GM21825 (cell line): ENCODE results near the gene MAML2.

Experiments used
- ATAC-seq: cut with Tn5 transposase; IDR thresholded peaks from one replicate; pipeline ENCODE4 v1.9.1; 2021; ENCODE audit warnings: mild to moderate bottlenecking, moderate library complexity; ENCODE audit not compliant: unreplicated experiment

The MAML2 gene

DNA sequence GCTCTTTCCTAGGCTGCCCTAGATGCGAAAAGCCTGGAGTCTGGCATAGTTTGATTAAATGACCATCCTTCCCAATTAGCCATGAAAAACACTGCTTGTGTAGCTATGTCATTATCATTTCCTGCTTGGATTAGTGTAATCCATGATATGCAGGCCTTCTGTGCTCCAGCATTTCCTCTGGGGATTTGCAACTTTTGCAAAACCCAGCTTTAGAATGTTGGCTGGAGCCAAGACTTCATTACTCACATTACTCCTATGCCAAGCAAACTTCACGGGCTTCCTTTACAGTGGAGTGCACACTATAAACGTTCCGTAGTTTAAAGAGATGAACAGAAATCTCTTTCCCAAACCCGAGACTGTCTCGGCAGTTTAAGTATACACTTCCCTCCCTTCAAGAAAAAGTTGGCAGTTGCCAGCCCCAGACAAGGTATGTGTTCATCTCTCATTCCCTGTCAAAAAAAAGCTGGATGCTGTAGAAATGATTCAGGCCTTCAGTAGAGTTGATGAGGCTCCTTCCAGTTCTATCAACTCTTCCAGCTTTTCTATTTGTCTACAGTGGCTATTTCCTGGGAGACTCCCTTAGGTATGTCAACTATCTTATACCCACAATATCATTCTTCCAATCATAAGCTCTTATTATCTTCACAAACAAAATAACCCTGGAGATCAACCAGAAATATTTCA is 180.0 kb downstream of the MAML2 start:
- no peak for ATAC-seq

DNA sequence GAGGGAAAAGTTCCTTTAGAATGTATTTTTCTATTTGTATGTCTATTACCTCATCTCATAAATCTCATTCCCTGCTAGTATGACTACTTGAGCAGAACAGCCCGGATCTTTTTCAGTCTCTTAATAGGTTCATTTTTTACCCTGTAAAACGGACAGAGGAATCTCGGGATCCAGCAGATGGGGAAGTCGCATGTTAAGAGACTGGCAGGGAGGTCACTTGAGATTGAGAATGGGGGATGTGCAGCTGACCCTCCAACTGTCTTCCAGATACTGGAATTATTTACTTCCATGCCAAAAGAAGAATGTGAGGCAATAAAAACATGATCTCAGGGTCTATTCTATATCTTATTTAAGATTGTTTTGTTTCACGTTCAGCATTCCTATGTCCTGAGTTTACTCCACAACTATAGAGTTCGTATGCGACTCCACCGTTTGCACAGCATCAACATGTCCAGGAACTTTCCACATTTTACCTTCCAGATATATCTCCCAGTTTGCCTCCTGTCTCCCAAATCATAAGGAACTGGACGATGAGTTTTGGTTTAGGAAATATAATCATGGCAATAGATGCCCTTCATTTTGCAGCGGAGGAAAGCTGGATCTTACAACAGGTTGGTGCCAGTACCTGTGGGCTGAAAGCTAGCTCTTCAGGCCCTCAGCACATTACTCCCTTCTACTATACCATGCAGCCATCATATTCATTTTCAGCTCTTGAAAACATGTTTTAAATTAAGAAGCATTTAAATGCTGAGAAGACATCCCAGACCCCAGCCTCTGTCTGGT is 181.5 kb downstream of the MAML2 start:
- ATAC-seq: no peak

DNA sequence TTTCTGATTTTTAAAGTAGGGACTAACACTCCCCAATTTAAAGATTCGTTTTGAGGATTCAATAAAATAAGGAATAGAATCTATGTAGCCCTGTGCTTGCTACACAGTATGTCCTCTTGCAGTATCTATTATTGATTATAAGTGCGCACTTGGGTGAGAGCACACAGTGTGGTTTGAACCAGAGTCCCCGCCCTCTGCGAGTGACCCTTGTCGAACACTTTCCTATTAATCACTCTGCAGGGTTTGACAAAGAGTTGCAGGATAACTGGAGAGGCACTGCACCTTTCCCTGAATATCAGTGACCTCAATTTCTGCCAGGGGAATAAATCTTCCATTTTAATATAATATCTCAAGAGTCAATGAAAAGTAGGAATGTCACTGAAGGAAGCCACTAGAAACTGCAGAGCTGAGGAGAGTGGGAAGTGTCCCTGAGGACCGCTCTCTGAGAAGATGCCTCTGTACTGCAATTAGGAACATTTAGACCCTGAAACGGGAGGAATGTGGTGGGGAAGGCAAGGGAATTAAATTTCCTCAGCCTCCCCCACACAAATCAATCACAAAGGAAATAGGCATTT is 182.2 kb downstream of the MAML2 start:
- no peak for ATAC-seq

DNA sequence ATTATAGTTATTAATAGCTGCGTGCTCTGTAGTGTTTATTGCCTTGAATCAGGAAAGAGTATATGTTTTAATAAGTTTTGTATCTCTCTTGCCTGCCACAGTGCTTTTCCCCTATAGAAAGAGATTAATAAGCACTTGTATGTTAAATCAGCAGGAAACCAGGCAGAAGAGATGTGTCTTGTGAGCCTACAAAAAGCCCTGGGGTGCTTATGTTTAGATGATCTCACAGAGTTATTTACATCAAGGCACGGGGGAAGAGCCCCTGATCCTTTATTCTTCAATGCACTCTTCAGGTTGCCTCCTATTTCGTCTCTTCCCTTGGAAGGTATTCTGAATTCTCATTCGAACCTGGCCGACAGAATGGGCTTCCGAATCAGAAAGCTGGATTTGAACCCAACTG is 183.0 kb downstream of the MAML2 start:
- no peak for ATAC-seq

DNA sequence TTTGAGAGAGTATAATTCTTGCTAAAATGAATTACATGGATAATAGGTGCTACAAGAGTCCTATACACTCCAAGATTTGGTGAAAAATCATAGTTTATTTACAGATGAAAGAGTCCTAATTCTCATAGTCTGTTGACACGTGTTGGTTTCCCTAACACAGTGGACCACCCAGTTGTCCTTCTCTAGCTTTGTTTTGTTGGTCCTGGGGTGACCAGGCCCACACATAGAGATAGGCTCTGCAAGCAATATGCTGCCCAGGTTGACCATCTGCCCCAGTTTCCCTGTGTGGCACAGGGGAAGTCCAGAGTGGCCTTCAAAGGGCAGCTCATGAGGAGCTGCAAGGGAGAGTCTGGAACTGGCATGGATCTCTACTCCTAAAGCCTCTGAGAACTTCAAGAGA is 184.9 kb downstream of the MAML2 start:
- ATAC-seq: no peak

DNA sequence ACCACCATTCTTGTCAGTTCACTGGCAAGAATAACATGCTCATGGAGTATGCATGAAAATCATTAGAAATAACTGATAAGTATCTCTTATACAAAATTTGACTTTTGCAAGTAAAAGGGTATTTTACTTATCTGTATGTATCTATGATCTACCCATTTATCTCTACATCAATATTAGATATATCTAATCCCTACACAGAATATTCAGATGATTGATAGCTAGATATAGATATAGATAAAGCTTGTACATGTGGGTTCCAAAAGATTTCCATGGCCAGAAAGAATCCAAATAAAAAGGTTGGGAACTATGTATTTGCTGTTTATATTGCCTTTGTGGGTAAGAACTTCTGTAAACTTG is 185.5 kb downstream of the MAML2 start:
- no peak for ATAC-seq

DNA sequence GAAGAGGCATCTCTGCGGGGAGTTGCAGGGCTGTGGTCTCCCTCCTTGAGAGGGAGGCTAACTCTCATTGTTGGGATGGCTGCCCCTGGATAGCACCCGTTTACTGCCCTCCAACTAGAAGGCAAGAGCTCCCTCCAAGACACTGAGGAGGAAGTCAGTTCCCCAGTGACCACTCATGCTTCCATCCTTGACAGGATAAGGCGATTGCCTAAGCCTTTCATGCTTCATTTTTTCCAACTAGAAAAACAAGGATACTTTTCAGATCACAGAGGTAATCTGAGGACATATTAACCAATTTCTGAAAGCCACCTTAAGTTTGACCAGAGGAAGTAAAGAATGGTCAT is 186.6 kb downstream of the MAML2 start:
- no peak for ATAC-seq

DNA sequence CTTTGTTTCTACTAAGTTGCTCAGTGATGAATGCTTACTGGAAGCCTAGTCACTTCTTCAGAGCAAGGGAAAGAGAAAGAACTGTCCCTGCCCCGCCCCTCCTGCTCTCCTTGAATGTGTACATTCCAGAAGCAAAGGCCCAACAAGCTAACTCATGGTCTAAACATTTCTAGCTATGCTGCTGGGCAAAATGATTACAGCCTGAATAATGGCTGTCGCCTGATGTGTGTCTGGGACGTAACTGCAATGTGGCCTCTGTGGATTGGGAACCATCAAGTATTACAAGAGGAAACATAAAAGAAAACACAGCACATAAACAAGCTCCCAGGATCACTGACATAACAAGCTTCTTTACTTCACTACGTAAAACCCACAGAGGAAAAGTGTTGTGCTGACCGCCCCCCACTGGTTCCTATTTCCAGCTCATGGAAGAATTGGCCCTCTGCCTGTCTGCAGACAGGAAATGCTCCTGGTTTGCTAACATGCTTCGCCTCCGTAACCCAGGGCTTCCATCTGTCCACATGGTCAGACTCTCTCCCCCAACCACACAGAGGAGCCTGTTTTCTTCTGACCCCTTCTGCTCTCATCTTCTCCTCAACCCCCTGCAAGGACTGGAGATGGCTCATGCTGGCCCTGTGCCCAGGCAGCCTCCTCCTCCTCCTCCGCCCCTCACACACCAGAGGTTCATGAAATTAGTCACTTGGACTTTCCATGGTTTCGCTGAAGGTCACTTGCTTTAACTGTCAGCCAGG is 187.2 kb downstream of the MAML2 start:
- ATAC-seq: peak; percentile 64

DNA sequence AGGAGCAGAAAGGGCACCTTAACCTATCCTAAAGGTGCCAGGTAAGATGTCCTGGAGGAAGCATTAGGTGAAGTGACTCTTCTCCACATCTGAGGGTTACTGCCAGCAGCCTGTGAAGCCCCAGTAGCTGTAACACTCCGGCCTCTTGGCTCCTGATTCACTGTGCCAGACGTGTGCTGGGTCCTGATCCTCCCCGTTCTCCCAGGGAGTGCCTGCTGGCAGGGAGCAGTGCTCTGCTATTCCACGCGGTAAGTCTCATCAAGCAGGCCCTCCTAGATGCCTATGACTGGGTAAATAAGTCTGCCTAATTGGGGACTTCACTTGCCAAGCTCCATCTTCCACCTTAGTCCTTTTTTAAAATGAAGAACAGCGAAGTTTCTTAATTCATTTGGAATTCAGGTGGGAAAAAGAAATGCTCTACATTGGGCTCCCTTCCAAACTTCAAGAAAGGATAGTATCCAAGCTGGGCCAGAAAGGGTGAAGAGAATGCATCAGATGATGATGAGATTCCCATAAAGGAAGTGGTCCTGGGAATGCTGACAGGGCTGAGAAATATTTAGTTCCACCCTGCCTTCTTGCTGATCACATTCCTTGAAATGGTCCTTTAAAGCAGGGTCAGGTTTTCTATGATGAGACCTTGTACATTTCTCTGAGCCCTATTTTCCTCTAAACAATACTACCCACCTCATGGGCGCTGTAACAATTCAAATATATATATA is 188.0 kb downstream of the MAML2 start:
- ATAC-seq: no peak

DNA sequence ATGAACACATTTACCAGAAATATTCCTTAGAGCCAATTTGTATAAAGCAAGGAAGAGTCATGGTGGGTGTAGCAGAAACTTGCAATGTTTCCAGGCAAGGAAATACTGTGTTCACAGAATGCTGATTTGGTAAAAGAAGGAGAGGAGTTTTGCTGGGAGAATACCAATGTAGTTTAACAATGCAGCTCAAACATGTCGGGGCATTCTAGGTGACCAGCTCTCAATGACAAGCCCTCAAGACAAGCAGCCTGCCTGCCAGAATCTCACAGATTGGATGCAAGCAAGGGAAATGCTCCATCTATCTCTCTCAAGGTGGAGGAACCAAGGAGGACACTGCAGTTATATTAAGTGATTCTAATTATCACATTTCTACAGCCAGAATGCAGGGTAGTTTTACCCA is 190.4 kb downstream of the MAML2 start:
- ATAC-seq: no peak

DNA sequence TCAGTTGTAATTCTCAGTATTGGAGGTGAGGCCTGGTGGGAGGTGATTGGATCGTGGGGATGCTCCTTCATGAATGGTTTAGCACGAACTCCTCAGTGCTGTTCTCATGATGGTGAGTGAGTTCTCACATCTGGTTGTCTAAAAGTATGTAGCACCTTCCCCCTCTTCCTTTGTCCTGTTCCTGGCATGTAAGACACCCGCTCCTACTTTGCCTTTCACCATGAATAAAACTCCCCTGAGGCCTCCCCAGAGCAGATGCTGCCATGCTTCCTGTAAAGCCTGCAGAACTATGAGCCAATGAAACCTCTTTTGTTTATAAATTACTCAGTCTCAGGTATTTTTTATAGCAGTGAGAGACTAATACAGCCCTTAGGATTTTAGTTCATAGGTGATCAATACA is 191.5 kb downstream of the MAML2 start:
- ATAC-seq: no peak

DNA sequence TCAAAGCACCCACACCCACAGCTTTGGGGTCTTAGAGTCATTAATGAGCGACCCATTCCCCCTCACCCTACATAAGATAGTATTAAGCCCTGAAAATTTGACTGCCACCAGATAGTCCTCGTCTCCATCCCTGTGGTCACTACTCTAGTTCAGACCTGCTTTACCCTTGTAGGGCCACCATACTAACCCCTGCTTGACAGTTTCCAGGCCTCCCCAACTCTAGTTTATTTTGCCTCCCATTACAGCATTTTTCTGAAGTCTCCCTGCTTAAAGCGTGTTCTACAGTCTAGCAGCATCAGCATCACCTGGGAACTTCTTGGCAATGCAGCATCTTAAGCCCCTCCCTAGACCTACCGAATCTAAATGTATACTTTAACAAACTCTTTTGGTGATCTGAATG is 192.4 kb downstream of the MAML2 start:
- no peak for ATAC-seq

DNA sequence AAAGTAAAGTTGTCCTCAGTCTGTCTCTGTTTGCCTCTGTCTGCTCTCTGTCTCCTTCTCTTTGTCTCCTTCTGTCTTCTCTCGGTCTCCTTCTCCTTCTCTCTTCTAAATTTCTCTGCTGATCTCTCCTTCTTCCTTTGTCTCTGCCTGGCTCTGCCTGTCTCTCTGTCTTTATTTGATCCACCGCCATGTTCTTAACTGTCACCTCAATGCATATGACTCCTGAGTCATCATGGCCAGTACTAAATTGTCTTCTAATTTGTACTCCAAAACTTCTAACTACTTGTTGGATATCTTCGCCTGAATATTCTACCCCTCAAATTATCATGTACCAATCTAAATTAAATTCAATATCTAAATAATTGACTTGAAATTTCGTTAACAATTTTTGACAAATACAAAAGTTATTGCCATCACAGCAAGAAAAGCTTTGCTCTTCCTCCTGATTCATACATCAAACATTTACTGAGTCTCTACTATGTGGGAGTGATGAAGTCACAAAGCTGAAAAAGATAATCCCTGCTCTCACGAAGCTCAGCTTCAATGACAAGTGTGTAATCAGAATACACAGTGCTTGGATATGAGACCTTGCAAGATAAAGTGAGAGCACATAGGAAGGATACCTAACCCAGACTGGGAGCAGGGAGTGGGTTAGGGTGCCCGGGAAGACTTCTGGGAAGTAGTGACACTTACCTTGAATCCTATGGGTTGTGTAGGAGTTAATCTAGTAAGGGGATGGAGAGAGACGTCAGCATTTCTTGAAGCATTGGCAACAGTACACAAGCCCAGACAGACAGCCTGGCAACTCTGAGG is 193.0 kb downstream of the MAML2 start:
- no peak for ATAC-seq

DNA sequence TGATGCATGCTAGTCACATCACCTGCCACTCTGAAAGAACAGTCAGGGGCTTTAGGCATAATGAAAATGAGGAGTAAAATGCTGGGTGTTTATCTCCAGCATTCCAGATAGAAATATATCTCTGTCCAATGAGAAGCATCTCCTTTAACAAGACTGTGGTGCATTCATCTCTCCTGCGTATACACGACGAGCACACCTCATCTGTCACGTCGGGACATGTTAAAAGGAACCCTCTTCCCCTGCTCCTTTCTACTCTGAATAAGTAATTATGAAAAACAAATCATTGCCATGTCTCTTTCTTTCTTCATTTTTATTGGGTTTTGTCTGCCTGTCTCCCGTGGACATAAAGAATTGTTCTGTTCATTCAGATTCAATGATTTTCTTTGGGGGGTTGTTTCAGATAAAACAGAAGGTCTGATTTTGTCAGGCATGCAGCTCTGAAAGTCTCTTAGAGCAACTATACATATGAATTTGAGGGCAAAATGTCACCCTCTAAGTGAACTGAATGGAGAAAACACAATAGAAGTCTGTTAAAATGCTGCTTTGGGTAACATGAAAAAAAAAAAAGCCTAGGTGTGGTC is 195.0 kb downstream of the MAML2 start:
- no peak for ATAC-seq

DNA sequence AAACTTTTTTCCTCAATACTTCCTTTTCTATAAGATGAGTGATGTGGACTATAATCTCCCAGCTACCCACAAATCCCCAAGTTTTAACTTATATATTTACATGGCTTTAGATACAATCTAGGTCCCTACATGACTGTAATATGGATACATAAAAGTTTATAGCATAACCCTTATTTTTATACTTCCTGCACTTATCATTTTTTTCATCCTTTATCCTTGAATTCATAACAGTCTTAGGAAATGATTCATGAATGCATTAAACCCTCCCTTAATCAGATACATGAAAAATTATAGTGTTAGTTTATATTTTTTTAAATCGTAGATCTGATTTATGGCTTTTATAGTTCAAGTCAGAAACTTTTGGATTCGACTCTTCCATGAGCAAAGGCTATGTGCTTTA is 195.8 kb downstream of the MAML2 start:
- ATAC-seq: no peak

DNA sequence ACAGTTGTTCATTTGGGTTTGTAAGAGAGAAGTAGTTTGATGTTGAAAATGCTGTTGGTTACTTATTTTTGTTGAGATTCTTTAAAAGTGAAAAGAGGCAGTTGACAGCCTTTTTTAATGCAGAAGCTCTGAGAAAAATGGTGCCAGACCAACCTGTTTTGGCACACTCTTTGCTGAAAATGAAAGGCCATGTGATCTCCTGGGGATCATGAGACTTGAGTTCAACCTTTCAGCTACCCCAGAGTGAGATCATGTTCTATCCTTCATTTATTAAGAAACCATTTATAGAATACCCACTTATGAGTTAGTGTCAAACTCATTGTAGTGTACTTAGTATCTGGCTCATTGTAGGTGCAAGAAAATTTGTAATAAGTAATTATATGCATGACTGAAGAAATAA is 196.2 kb downstream of the MAML2 start:
- ATAC-seq: no peak

DNA sequence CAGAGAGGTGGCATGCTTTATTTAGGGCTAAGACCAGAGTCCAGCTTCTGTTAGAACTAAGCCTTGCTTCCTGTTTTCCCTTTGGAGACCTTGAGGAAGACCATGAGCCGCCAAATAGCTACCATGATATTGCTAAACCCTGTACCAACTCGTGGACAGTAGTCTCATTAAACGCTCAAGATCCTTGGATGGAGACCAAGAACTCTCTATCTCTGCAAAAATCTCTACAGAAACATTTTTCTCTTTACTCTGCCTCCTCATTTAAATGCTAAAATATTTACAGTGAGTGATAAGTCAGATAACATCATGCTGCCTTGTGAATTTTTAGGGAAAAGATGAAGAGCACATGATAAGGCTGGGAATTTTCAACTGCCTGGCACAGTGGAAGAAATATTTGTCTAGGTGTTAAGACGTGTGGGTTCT is 197.8 kb downstream of the MAML2 start:
- ATAC-seq: no peak

DNA sequence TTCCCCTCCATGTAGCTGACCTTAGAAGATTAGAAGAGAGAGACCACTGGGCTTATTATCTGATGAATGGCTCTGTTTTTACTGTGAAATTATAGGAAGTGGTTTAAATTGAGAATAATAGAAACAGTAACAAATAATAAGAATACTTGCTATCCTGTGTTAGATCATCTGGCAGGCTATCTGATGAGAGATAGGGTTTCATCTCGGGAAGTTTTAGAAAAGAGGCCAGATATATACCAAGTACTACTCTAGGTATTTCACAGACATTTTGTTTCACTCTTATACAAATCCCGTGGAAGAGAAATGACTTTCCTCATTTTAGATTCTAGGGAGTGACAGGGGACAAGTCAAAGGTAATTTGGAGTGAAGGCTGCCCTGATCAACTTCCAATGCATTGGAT is 198.4 kb downstream of the MAML2 start:
- no peak for ATAC-seq

DNA sequence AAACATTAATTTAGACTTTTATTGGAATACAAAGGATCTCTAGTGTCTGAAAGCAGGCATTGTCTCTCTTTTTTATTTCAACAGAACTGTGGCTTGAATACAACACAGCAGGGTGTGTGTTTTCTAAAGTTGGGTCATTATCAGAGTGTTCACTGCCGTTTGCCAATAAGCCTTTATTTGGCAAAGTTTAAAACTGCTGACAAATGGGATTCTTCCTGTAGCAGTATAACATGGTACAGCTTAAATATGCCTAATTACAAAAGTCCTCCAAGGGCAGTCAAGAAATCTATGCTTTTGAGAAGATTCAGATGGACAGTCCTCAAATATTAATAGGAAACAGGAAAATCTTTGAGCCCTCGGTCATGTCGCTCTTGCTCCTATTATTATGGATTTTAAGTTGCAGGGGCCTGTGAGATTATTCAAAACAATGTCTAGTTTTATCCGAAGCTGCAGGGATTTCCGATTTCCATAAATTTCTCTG is 199.9 kb downstream of the MAML2 start:
- ATAC-seq: no peak

DNA sequence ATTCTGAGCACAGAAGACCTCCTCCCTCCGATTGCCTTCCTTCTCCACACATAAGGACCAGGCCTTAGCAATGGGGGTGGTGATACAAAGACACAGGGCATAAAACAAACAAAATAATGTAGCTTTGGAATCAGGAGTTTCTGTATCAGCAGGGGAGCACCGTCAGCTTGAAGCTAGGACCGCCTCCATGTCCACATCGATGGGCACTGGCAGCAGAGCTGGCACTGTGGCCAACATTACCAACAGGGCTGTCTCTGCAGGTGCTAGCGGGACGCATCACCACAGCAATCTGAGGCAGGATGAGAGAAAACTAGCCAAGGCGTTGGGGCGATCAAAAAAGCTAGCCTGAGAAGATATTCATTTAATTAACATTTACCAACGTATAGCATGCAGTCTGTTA is 201.4 kb downstream of the MAML2 start:
- no peak for ATAC-seq
